ENCODE measurements around the gene MZT2A. TPM values are rescaled to one million over a fixed set of nuclear protein-coding genes. Genes with fewer than 3 reads are reported as not detected.
"Not testable (repeated sequence)": the region's sequence is repeated elsewhere in the genome, so short reads cannot be mapped to it uniquely, and the experiment has no call there.

The MZT2A gene
- total RNA-seq, 2 experiments from 2014 or later = 233 to 253 TPM

GRCh38 chr2:131478074-131478849 is 13.9 kb downstream of the MZT2A start:
- H3K27me3 Mint-ChIP-seq; POLR2A ChIA-PET; DNase-seq; H3K4me1 Mint-ChIP-seq; ATAC-seq (ENCODE audit: low read depth); H3K4me3 Mint-ChIP-seq; H3K27ac Mint-ChIP-seq; H3K9me3 Mint-ChIP-seq: not testable (repeated sequence)
- H3K36me3 Mint-ChIP-seq = peaks cover 13% of the 10 kb centered on the region

DNA sequence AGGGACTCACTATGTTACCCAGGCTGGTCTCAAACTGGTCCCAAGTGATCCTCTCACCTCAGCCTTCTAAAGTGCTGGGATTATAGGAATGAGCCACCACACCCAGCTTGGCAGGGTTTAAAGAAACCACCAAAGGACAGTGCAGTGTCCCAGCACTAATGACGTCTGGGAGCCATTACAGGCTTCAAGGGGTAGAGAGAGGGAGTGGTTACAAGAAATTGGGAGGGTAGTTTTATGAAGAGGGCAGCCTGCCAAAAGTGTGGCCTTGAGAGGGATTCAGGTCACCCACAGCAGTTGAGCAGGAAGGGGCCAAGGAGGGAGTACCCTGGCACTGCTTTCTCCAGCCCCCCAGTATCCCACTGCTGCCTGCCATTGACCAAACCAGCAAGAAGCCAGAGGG is 15.0 kb downstream of the MZT2A start:
- peaks cover 11% of the 10 kb centered on the region for H3K36me3 Mint-ChIP-seq
- H3K4me3 Mint-ChIP-seq; H3K4me1 Mint-ChIP-seq; ATAC-seq (ENCODE audit: low read depth); POLR2A ChIA-PET; H3K27me3 Mint-ChIP-seq; H3K27ac Mint-ChIP-seq; DNase-seq; H3K9me3 Mint-ChIP-seq: not testable (repeated sequence)

DNA sequence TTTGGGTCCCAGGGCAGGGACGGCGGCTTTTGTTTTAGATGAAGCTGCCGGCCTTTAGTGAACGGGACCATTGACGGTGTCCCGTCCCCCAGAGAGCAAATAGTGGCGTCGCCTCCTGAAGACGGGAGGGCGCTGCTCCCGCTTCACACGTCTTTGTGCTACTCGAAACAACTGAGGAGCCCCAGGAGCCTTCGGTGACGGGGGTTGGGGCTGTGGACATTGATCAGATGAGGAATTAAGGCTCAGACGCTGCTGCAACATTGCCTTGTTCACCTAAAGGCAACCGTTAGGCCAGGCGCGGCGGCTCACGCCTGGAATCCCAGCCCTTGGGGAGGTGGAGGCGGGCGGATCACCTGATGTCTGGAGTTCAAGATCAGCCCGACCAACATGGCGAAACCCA is 15.8 kb downstream of the MZT2A start:
- H3K4me3 Mint-ChIP-seq; H3K27me3 Mint-ChIP-seq; H3K4me1 Mint-ChIP-seq; DNase-seq; H3K36me3 Mint-ChIP-seq; H3K9me3 Mint-ChIP-seq; ATAC-seq (ENCODE audit: low read depth); POLR2A ChIA-PET; H3K27ac Mint-ChIP-seq: not testable (repeated sequence)

DNA sequence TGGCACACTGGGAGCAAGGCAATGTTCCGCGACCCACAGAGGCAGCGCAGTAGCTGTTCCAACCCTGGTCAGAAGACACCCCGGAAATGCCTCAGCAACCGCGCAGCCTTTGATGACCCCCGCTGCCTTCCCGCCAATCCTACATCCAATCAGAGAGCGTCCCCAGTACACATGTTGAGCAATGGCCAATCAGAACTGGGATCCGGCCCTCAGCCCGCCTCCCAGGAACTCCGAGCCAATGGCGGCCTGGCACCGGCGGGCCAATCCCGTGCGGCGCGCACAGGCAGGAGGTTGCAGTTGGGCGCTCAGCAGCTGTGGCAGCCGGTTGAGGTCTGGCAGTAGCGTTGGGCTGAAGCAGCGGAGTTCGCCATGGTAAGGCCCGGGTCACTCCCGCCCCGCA is 16.4 kb downstream of the MZT2A start, which contains the start of gene TUBA3D:
TUBA3D (plus strand) TSS at position 289 of the 400 bp plus-strand sequence; CDS start at position 370, 81 bp downstream.
- ATAC-seq (ENCODE audit: low read depth) (no peak), DNase-seq (no peak)
- H3K27me3 Mint-ChIP-seq = no peaks in the 10 kb centered on the region
- no peaks in the 10 kb centered on the region for H3K9me3 Mint-ChIP-seq
- POLR2A ChIA-PET = no interaction called here
- H3K27ac Mint-ChIP-seq = no peak within 1 kb of the TSS
- no peaks in the 10 kb centered on the region for H3K4me1 Mint-ChIP-seq
- H3K36me3 Mint-ChIP-seq = peaks cover 10% of the 10 kb centered on the region
- H3K4me3 Mint-ChIP-seq = no peak within 1 kb of the TSS

DNA sequence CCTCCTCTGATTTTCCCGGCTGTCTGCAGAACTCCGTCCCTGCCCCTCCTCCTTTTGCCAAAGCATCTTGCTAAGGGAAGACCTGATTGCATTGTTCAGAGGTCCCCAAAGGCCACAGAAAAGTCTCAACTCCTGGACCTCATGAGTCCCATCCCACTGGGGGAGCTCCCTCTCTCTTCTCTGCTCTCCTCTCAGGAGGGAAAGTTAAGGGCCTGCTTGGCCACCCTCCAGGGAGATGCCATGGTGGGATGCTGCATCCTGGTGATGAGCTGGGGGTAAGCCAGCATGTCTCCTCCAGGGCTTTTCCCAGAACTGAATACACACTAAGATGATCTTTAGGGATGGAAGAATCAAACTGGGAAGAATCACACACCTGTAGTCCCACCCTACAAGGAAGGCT is 18.9 kb downstream of the MZT2A start:
- H3K27ac Mint-ChIP-seq; H3K4me1 Mint-ChIP-seq; H3K4me3 Mint-ChIP-seq; ATAC-seq (ENCODE audit: low read depth); DNase-seq; H3K36me3 Mint-ChIP-seq; POLR2A ChIA-PET; H3K27me3 Mint-ChIP-seq; H3K9me3 Mint-ChIP-seq: not testable (repeated sequence)

- ATAC-seq (ENCODE audit: low read depth); H3K27me3 Mint-ChIP-seq; H3K27ac Mint-ChIP-seq; H3K4me3 Mint-ChIP-seq; H3K4me1 Mint-ChIP-seq; POLR2A ChIA-PET; H3K36me3 Mint-ChIP-seq; H3K9me3 Mint-ChIP-seq; DNase-seq: not testable (repeated sequence)
Observed at GRCh38 chr2:131471624-131472023, 20.6 kb downstream of the MZT2A start.

DNA sequence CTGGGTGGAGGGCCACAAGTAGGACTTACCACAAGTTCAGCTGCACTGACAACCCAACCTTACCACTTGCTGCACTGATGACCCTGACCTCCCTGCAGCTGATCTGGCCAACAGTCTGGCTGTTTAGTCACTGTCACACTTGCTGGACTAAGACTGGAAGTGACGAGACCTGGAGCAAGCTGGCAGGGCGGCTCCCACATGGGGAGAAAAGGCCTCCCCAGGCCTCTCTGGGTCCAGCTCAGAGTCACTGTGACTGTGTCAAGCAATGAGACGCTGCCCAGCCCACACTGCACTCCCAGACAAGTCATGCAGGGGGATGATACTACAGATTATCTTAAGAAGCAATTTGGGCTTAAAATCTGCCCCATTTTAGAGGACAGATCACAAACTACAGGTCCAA is 21.3 kb downstream of the MZT2A start:
- H3K36me3 Mint-ChIP-seq; H3K9me3 Mint-ChIP-seq; H3K27me3 Mint-ChIP-seq; H3K27ac Mint-ChIP-seq; H3K4me1 Mint-ChIP-seq; H3K4me3 Mint-ChIP-seq; DNase-seq; POLR2A ChIA-PET; ATAC-seq (ENCODE audit: low read depth): not testable (repeated sequence)

GRCh38 chr2:131467722-131468121 is 24.5 kb downstream of the MZT2A start:
- H3K27me3 Mint-ChIP-seq; H3K9me3 Mint-ChIP-seq; ATAC-seq (ENCODE audit: low read depth); H3K4me1 Mint-ChIP-seq; H3K27ac Mint-ChIP-seq; POLR2A ChIA-PET; DNase-seq; H3K36me3 Mint-ChIP-seq; H3K4me3 Mint-ChIP-seq: not testable (repeated sequence)

DNA sequence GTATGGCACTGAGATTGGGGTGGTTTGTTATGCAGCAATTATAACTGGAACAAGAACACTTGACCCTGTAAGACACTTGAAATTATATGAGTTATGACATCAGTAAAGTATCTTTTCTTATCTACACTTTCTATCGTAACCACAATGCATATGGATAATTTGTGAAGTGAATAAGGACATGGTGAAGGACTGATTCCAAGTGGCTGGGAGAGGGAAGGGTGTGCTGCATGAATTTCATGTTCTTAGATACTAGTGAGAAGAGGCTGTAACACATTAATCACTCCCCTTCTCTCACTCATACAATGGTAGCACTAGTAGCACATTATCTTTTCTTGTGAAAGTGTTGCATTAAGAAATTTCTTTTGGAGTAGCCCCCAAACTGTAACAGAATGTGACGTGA is 37.3 kb downstream of the MZT2A start:
- H3K27ac Mint-ChIP-seq; H3K4me1 Mint-ChIP-seq; H3K36me3 Mint-ChIP-seq; ATAC-seq (ENCODE audit: low read depth); H3K4me3 Mint-ChIP-seq; DNase-seq; H3K9me3 Mint-ChIP-seq: not testable (repeated sequence)
- H3K27me3 Mint-ChIP-seq = peaks cover 15% of the 10 kb centered on the region
- POLR2A ChIA-PET = interaction anchor here (1.2 kb wide), 1 partner anchor 38 kb away, joined by 4 read pairs; the partner anchor contains the start of gene MZT2A

- H3K4me1 Mint-ChIP-seq; POLR2A ChIA-PET; H3K36me3 Mint-ChIP-seq; H3K9me3 Mint-ChIP-seq; H3K27ac Mint-ChIP-seq; ATAC-seq (ENCODE audit: low read depth); DNase-seq; H3K27me3 Mint-ChIP-seq; H3K4me3 Mint-ChIP-seq: not testable (repeated sequence)
Observed at GRCh38 chr2:131451265-131451949, 40.8 kb downstream of the MZT2A start.

GRCh38 chr2:131447981-131448380 is 44.2 kb downstream of the MZT2A start:
- H3K9me3 Mint-ChIP-seq; H3K27ac Mint-ChIP-seq; ATAC-seq (ENCODE audit: low read depth); H3K36me3 Mint-ChIP-seq; POLR2A ChIA-PET; H3K4me3 Mint-ChIP-seq; DNase-seq; H3K27me3 Mint-ChIP-seq; H3K4me1 Mint-ChIP-seq: not testable (repeated sequence)

- no peak for DNase-seq
Observed at GRCh38 chr2:131445896-131446295, 46.3 kb downstream of the MZT2A start.

DNA sequence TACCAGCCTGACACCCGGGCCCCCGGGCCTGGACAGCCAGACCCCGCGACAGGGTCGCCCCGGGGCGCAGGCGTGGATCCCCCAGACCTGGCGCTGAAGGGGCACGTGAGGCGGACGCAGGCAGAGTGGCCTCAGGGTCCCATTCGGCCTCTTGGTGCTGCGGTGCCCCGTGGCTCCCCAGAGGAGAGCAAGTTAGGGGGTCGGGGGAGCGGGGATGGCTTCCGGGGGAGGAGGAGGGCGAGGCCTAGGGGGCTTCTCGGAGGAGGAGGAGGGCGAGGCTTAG is 46.7 kb downstream of the MZT2A start:
- POLR2A ChIA-PET; H3K4me1 Mint-ChIP-seq; ATAC-seq (ENCODE audit: low read depth); H3K36me3 Mint-ChIP-seq; H3K9me3 Mint-ChIP-seq; DNase-seq; H3K4me3 Mint-ChIP-seq; H3K27ac Mint-ChIP-seq: not testable (repeated sequence)
- H3K27me3 Mint-ChIP-seq = peaks cover 14% of the 10 kb centered on the region

More at GRCh38 chr2:131445896-131446295, 46.3 kb downstream of the MZT2A start:
- POLR2A ChIA-PET = no interaction called here
- ATAC-seq (ENCODE audit: low read depth) = no peak
- Mint-ChIP-seq H3K36me3 (no peaks in the 10 kb centered on the region), H3K27me3 (peaks cover 12% of the 10 kb centered on the region), H3K4me1 (no peaks in the 10 kb centered on the region), H3K27ac (no peak overlapping the region), H3K4me3 (no peak overlapping the region), H3K9me3 (no peaks in the 10 kb centered on the region)

Data from activated naive CD8-positive, alpha-beta T cell treated with anti-CD3 and anti-CD28 coated beads, Interleukin-2, amount 10 ng/mL, durations not matched to agents 7 days and 5 days (primary cell).